Natural killer cell treated with Interleukin-12 subunit alpha and Interleukin-12 subunit beta and Interleukin-15 and Interleukin-18, amount 100 ng/mL, for 72 hours (primary cell): ENCODE data around the gene SPOCK1. TPM values are rescaled to one million over a fixed set of nuclear protein-coding genes. Genes with fewer than 3 reads are reported as not detected.

Source experiments
- ATAC-seq, 2 donors: fragments of 150-1000 bp; cut with Tn5 transposase in 1 of 2; sonication (Bioruptor Pico), chemical (Tn5 transposase) in 1 of 2; 2 replicates each; pipeline ENCODE4 v1.10.0; 2021
- DNase-seq: peaks from one replicate; pipeline ENCODE4 v3.0.0; 2022; ENCODE audit warnings: low spot score
- H3K27ac Mint-ChIP-seq, 2 donors: 1 replicate in 1 of 2; 2 replicates in 1 of 2; pipeline ENCODE4 v1.8.0; 2022; ENCODE audit warnings: mixed read lengths in 2 of 2, mild to moderate bottlenecking in 1 of 2, moderate library complexity in 1 of 2
- H3K27me3 Mint-ChIP-seq, 2 donors: 1 replicate in 1 of 2; 2 replicates in 1 of 2; pipeline ENCODE4 v1.8.0; 2022; ENCODE audit warnings: mixed read lengths in 2 of 2
- H3K36me3 Mint-ChIP-seq: one replicate; pipeline ENCODE4 v1.8.0; 2022; ENCODE audit warnings: mixed read lengths
- H3K4me1 Mint-ChIP-seq, 2 donors: 1 replicate in 1 of 2; 2 replicates in 1 of 2; pipeline ENCODE4 v1.8.0; 2022; ENCODE audit warnings: low read depth in 2 of 2, mixed read lengths in 2 of 2, mild to moderate bottlenecking in 1 of 2
- H3K4me3 Mint-ChIP-seq: one replicate; pipeline ENCODE4 v1.8.0; 2022; ENCODE audit warnings: mixed read lengths
- H3K9me3 Mint-ChIP-seq: 2 replicates; pipeline ENCODE4 v1.8.0; 2022; ENCODE audit warnings: mixed read lengths
- total RNA-seq, 2 donors: library from RNA; stranded (reverse); gene quantifications; one replicate each; pipeline ENCODE4 v1.2.3, GENCODE V29; 2022

Gene SPOCK1
- total RNA-seq, 2 donors from 2014 or later = not detected

- Mint-ChIP-seq H3K36me3 (no peaks in the 10 kb centered on the region), H3K27ac (no peak overlapping the region), H3K4me1 (no peaks in the 10 kb centered on the region), H3K9me3 (no peaks in the 10 kb centered on the region), H3K4me3 (no peak overlapping the region), H3K27me3 (peaks cover 5 to 14% of the 10 kb centered on the region in 2 donors)
- DNase-seq = no peak
- ATAC-seq = no peak
Observed at GRCh38 chr5:137309290-137309689, 189.8 kb downstream of the SPOCK1 start.

DNA sequence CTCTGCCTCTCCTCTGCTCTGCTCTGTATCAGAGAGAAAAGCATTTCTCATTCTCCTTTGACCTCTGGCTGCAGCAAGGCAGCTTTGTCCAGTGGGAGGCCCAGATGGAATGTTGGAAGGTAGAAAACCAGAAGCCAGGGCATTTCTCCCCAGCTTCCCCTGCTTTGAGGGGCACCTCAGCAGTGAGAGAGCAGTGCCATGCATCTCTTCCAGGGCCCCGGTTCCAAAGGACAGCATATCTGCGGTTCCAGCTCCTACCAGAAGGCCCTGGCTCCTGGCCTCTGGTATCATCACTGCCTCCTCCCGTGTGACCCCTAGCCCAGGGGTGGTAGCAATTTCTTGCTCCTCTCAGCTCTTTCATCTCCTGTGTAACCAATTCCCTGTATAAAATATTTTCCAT lies 190.8 kb downstream of the SPOCK1 start:
- H3K9me3 Mint-ChIP-seq = no peaks in the 10 kb centered on the region
- no peak for ATAC-seq
- H3K36me3 Mint-ChIP-seq = no peaks in the 10 kb centered on the region
- H3K27me3 Mint-ChIP-seq = peaks cover 0 to 11% of the 10 kb centered on the region in 2 donors
- DNase-seq = no peak
- no peaks in the 10 kb centered on the region for H3K4me1 Mint-ChIP-seq
- H3K27ac Mint-ChIP-seq = no peak overlapping the region
- no peak overlapping the region for H3K4me3 Mint-ChIP-seq

- H3K4me1 Mint-ChIP-seq = no peaks in the 10 kb centered on the region
- peaks cover under 1 to 12% of the 10 kb centered on the region in 2 donors for H3K27me3 Mint-ChIP-seq
- no peak for ATAC-seq
- no peaks in the 10 kb centered on the region for H3K9me3 Mint-ChIP-seq
- no peak for DNase-seq
- no peaks in the 10 kb centered on the region for H3K36me3 Mint-ChIP-seq
- no peak overlapping the region for H3K27ac Mint-ChIP-seq
- H3K4me3 Mint-ChIP-seq = no peak overlapping the region
Observed at GRCh38 chr5:137306903-137307302, 192.2 kb downstream of the SPOCK1 start.

DNA sequence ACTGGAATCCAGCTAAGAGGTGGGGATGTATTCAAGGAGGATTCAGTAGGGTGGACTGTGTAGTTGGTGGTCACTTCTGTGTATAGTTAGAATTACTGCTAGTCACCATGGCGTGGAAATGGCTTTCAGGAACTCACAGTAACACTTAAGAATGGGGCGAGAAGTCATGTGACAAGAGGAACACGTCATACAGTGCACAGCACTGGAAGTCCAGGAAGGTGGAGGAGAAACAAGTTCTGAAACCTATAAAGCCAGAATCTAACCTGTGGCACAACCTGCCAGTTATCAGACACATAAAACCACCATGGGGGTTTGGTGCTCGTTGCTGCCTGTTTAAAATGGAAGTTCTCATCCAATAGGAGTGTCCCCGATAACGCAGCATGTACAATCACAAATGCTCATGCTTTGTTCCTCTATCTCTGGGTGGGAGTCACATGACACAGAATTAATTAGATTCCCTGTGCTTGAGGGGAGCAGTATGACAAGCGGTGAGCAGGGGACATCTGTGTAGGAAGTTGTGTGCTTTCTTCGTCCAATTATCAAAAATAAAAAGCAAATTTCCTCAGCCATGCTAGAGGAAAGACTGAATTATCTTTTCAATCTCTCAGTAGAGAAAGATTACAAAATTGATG lies 193.0 kb downstream of the SPOCK1 start:
- Mint-ChIP-seq H3K36me3 (no peaks in the 10 kb centered on the region), H3K27me3 (peaks cover 5 to 11% of the 10 kb centered on the region in 2 donors), H3K4me3 (no peak overlapping the region), H3K27ac (no peak overlapping the region), H3K9me3 (no peaks in the 10 kb centered on the region), H3K4me1 (no peaks in the 10 kb centered on the region)
- no peak for DNase-seq
- no peak for ATAC-seq

DNA sequence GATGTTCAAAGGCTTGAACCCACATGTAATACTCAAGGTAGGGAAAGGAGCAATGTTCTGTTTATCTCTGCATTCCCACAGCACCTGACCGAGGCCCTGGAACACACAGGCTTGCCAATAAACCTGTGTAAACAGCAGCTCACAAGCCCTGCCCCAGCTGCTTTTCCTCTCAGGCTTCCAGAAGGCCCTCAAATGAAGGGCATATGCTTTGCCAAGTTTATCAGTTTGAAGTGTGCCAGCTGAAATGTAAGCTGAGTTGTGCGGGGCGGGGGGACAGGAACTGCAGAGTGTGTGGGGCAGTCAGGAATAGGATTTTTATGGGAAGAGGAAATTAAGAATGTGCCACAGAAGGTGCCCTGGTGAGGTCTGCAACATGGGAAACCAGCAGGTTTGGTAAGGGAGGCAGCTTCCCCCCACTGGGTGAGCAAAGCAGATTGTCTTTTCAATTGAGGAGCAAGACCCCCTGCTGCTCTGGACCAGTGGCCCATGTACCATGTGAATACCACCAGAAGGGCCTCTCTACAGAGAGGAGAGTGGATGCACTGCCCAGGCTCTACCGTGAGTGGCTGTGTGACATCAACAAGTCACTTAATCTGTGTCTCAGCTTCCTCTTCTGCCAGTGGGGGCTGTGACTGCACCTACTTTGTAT lies 194.8 kb downstream of the SPOCK1 start:
- no peaks in the 10 kb centered on the region for H3K9me3 Mint-ChIP-seq
- peak in 1 of 2 donors; percentile 20 for ATAC-seq
- no peaks in the 10 kb centered on the region for H3K36me3 Mint-ChIP-seq
- no peaks in the 10 kb centered on the region for H3K4me1 Mint-ChIP-seq
- peaks cover 11% of the 10 kb centered on the region in 2 donors for H3K27me3 Mint-ChIP-seq
- no peak overlapping the region for H3K27ac Mint-ChIP-seq
- DNase-seq = no peak
- H3K4me3 Mint-ChIP-seq = no peak overlapping the region

DNA sequence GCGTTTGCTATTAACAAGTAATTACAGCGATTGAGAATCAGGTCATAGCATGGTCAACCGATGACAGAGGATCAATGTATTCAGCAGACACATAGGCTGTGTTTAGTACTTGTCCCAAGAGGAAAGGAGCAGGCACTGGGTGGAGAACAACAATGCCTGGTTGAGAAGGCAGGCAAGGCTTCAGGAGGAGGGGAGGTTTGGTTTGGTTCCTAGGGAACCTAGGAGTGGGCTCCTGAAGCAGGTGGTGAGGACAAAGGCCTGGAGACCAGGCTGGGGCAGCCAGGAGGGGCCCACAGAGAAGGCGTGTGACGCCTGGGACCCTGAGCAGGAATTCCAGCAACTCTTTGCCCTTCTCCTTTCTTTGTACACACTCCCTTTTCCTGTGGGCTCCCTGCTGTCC lies 195.6 kb downstream of the SPOCK1 start:
- no peak overlapping the region for H3K4me3 Mint-ChIP-seq
- peaks cover 11 to 18% of the 10 kb centered on the region in 2 donors for H3K27me3 Mint-ChIP-seq
- no peaks in the 10 kb centered on the region for H3K4me1 Mint-ChIP-seq
- H3K9me3 Mint-ChIP-seq = no peaks in the 10 kb centered on the region
- H3K36me3 Mint-ChIP-seq = no peaks in the 10 kb centered on the region
- ATAC-seq = no peak
- no peak for DNase-seq
- H3K27ac Mint-ChIP-seq = no peak overlapping the region

DNA sequence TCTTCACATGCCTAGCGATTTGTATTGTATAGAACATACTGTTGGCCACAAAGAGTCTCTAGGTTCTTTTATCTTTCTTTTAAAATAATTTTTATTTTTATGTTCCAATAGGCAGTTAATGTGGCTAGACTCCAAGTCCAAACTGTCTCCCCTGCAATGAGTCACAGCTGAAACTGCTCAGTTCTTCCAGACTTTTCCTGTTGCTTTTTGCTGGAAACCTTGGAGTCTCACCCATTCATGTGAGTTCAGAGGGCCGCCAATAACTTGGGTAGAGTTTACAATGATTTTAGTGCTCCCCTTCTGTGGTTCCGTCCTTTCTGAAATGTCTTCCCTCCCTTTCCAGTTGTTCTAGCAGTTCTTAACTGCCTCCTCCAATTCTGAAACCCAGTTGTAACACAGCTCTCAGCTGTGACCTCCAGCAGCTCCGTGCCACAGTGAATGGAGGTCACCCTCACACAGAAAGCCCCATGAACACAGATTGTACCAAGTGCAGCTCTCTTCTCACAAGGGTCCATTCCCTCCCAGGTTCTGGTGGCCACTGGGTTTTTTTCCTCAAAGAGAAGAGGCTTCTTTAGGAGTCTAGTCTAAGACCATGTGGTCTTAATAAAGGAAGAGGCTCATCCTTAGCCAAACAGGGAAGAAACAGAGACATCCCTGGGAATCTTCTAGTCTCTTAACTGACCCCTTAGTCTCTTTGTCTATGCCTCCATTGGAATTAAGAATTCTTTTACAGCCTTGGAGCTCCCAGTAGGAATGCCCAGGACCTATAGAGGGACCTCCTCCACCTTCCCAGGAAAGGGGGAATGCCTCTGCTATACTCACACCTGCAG lies 198.5 kb downstream of the SPOCK1 start:
- Mint-ChIP-seq H3K36me3 (no peaks in the 10 kb centered on the region), H3K4me3 (no peak overlapping the region), H3K27ac (no peak overlapping the region), H3K9me3 (no peaks in the 10 kb centered on the region), H3K27me3 (peaks cover 8 to 20% of the 10 kb centered on the region in 2 donors), H3K4me1 (no peaks in the 10 kb centered on the region)
- no peak for ATAC-seq
- no peak for DNase-seq

DNA sequence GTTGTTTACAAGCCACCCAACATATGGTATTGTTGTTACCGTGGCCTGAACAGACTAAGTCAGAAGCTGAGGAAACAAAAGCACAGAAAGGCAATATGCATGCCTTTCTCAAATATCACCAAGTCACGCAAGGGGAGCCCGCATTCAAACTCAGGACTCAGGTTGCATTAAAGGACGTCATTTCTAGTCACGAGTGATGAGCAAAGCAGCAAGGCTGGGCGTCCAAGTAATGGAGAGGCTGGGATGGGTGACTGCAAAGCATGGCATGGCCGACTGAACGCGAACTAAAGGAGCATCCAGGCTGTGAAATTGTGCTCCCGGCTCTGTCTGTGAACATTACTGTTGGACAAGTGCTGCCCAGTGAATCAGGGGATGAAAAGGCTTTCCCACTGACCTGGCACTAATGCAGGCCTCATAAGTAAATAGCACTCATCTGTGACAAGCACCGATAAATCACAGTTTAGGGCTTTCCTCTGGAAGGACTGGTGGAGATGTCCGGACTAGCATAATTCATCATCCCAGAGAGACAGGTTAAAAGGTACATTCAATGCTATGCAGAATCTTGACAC lies 202.8 kb downstream of the SPOCK1 start:
- Mint-ChIP-seq H3K27ac (no peak overlapping the region), H3K27me3 (peaks cover 4 to 24% of the 10 kb centered on the region in 2 donors), H3K4me3 (no peak overlapping the region), H3K36me3 (no peaks in the 10 kb centered on the region), H3K9me3 (no peaks in the 10 kb centered on the region), H3K4me1 (no peaks in the 10 kb centered on the region)
- DNase-seq (no peak), ATAC-seq (no peak)

GRCh38 chr5:137294604-137295003 lies 204.5 kb downstream of the SPOCK1 start:
- DNase-seq = no peak
- peaks cover 4 to 23% of the 10 kb centered on the region in 2 donors for H3K27me3 Mint-ChIP-seq
- H3K9me3 Mint-ChIP-seq = no peaks in the 10 kb centered on the region
- no peak overlapping the region for H3K4me3 Mint-ChIP-seq
- H3K4me1 Mint-ChIP-seq = no peaks in the 10 kb centered on the region
- no peak overlapping the region for H3K27ac Mint-ChIP-seq
- no peaks in the 10 kb centered on the region for H3K36me3 Mint-ChIP-seq
- ATAC-seq = no peak

DNA sequence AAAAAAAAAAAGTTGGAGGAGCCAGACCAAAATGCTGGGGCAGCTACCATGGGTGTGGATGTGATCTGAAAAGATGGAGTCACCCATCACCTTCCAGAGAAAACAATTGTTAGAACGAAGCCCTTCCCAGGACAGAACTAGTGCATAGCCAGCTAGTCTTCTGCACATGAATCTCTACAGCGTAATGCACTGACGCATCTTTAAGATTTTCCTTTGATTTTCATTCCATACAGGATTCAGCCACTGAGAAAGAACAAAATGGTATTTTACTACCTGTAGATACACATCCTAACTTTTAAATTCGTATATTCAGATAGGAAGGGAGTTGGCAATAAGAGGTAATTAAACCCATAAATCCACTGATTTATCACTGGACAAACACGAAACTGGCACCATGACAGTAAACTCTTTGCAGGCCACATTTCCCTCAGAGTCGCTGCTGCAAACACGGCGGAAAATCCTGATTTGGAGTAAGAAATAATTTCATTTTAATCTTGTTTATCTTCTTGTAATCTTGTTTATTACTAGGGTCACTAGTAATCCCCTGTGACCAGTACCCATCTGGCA lies 206.6 kb downstream of the SPOCK1 start:
- no peak overlapping the region for H3K27ac Mint-ChIP-seq
- no peaks in the 10 kb centered on the region for H3K36me3 Mint-ChIP-seq
- no peaks in the 10 kb centered on the region for H3K4me1 Mint-ChIP-seq
- ATAC-seq (no peak), DNase-seq (no peak)
- H3K27me3 Mint-ChIP-seq = peaks cover 10 to 18% of the 10 kb centered on the region in 2 donors
- no peaks in the 10 kb centered on the region for H3K9me3 Mint-ChIP-seq
- H3K4me3 Mint-ChIP-seq = no peak overlapping the region

- Mint-ChIP-seq H3K4me1 (no peaks in the 10 kb centered on the region), H3K36me3 (no peaks in the 10 kb centered on the region), H3K27me3 (peaks cover 11 to 18% of the 10 kb centered on the region in 2 donors), H3K9me3 (no peaks in the 10 kb centered on the region), H3K4me3 (no peak overlapping the region), H3K27ac (no peak overlapping the region)
- no peak for DNase-seq
- no peak for ATAC-seq
Observed at GRCh38 chr5:137291436-137291835, 207.7 kb downstream of the SPOCK1 start.

GRCh38 chr5:137291031-137291430 lies 208.1 kb downstream of the SPOCK1 start:
- Mint-ChIP-seq H3K4me1 (no peaks in the 10 kb centered on the region), H3K27me3 (peaks cover 13 to 18% of the 10 kb centered on the region in 2 donors), H3K9me3 (no peaks in the 10 kb centered on the region), H3K27ac (no peak overlapping the region), H3K36me3 (no peaks in the 10 kb centered on the region), H3K4me3 (no peak overlapping the region)
- no peak for DNase-seq
- no peak for ATAC-seq

- no peak for DNase-seq
- peaks cover 13 to 18% of the 10 kb centered on the region in 2 donors for H3K27me3 Mint-ChIP-seq
- no peaks in the 10 kb centered on the region for H3K36me3 Mint-ChIP-seq
- H3K4me1 Mint-ChIP-seq = no peaks in the 10 kb centered on the region
- no peak overlapping the region for H3K27ac Mint-ChIP-seq
- H3K9me3 Mint-ChIP-seq = no peaks in the 10 kb centered on the region
- ATAC-seq = no peak
- no peak overlapping the region for H3K4me3 Mint-ChIP-seq
Observed at GRCh38 chr5:137290373-137290772, 208.8 kb downstream of the SPOCK1 start.
